ENCODE results near the gene LORICRIN.

Gene LORICRIN

DNA sequence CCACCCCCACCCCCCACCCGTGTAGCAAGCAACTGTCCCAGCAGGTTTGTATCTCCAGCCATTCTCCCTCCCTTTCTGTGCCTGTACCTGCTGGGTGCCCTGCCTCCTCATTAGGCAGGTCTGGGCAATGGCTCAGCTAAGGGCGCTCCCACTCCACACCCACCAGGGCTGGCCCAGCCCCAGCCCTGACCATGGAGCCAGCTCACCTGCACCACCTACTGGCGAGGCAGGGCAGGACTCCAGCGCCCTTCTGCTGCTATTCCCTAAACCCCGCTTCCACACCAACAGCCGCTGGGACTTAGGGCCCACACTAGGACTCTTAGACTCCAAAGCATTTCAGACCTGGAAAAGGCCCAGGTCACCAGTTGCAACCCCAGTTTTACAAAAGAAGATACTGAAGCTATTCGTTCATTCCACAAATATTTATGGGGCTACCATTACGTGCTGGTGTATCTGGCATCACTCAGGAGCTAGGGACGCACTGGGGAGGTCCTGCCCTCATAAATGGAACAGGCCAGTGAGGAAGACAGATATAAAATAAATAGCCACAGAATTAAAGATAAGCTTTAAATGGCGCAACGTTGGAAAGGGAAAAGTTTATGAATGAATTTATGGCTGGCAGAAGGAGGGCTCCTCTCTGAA is 29.3 kb downstream of the LORICRIN start:
- Histone ChIP-seq H3K79me2 (ENCODE audit: insufficient read depth, low read length) (no peaks in the 10 kb centered on the region), H3K9me2 (replicated peaks; ENCODE audit: insufficient read depth, low read length) (no peaks in the 10 kb centered on the region)

DNA sequence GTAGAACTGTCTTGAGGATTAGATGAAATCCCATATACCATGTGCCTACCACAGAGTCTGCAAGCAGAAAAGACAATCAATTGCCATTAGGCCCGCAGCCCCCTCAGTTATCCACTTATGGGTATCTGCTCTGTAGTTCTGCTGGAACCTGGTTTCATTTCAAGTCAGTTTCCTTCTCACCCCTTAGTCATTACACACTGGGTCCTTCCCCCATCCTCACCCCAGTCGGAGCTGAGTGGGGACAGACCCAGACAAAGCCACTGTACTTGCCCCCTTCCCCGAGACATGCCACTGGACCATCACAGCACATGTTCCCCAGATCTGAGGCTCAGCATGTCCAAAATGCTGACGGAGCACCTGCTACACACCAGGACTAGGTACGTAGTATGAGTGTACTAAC is 32.0 kb downstream of the LORICRIN start:
- Histone ChIP-seq H2AFZ (ENCODE audit: low read depth, low read length, severe bottlenecking) (no peak overlapping the region), H4K20me1 (ENCODE audit: low read depth, low read length) (no peaks in the 10 kb centered on the region), H3F3A (ENCODE audit: insufficient read depth) (no peaks in the 10 kb centered on the region), H3K79me2 (ENCODE audit: insufficient read depth, low read length) (no peaks in the 10 kb centered on the region), H3K9ac (ENCODE audit: low read length) (no peak overlapping the region), H3K4me2 (ENCODE audit: low read depth, low read length, poor library complexity, severe bottlenecking) (no peak overlapping the region), H3K36me3 (ENCODE audit: low read length) (no peaks in the 10 kb centered on the region), H3K4me3 (ENCODE audit: insufficient read depth, low read length, poor library complexity, severe bottlenecking) (no peak overlapping the region), H3K9me3 (ENCODE audit: insufficient read depth, low read length) (no peaks in the 10 kb centered on the region), H3K27ac (ENCODE audit: low read depth, low read length) (no peak overlapping the region), H3K27me3 (ENCODE audit: low read length) (no peaks in the 10 kb centered on the region), H3K9me2 (replicated peaks; ENCODE audit: insufficient read depth, low read length) (no peaks in the 10 kb centered on the region)
- TF ChIP-seq, protein P1, sequence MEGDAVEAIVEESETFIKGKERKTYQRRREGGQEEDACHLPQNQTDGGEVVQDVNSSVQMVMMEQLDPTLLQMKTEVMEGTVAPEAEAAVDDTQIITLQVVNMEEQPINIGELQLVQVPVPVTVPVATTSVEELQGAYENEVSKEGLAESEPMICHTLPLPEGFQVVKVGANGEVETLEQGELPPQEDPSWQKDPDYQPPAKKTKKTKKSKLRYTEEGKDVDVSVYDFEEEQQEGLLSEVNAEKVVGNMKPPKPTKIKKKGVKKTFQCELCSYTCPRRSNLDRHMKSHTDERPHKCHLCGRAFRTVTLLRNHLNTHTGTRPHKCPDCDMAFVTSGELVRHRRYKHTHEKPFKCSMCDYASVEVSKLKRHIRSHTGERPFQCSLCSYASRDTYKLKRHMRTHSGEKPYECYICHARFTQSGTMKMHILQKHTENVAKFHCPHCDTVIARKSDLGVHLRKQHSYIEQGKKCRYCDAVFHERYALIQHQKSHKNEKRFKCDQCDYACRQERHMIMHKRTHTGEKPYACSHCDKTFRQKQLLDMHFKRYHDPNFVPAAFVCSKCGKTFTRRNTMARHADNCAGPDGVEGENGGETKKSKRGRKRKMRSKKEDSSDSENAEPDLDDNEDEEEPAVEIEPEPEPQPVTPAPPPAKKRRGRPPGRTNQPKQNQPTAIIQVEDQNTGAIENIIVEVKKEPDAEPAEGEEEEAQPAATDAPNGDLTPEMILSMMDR (IDR thresholded peaks at IDR 0.05; ENCODE audit: insufficient read depth, low read length, poor library complexity, severe bottlenecking), result no peak

More for the DNA sequence above, 29.3 kb downstream of the LORICRIN start:
- Histone ChIP-seq H3K4me2 (ENCODE audit: low read depth, low read length, poor library complexity, severe bottlenecking) (no peak overlapping the region), H3K9ac (ENCODE audit: low read length) (no peak overlapping the region), H3K36me3 (ENCODE audit: low read length) (no peaks in the 10 kb centered on the region), H3K27ac (ENCODE audit: low read depth, low read length) (no peak overlapping the region), H3K9me3 (ENCODE audit: insufficient read depth, low read length) (no peaks in the 10 kb centered on the region), H4K20me1 (ENCODE audit: low read depth, low read length) (no peaks in the 10 kb centered on the region), H3K27me3 (ENCODE audit: low read length) (no peaks in the 10 kb centered on the region), H2AFZ (ENCODE audit: low read depth, low read length, severe bottlenecking) (no peak overlapping the region), H3F3A (ENCODE audit: insufficient read depth) (no peaks in the 10 kb centered on the region), H3K4me3 (ENCODE audit: insufficient read depth, low read length, poor library complexity, severe bottlenecking) (no peak overlapping the region)
- no peak for TF ChIP-seq EZH2phosphoT487 (conservative IDR thresholded peaks at IDR 0.05; ENCODE audit: low read length)
- TF ChIP-seq, protein P1 (IDR thresholded peaks at IDR 0.05; ENCODE audit: insufficient read depth, low read length, poor library complexity, severe bottlenecking), result peak; percentile 48

DNA sequence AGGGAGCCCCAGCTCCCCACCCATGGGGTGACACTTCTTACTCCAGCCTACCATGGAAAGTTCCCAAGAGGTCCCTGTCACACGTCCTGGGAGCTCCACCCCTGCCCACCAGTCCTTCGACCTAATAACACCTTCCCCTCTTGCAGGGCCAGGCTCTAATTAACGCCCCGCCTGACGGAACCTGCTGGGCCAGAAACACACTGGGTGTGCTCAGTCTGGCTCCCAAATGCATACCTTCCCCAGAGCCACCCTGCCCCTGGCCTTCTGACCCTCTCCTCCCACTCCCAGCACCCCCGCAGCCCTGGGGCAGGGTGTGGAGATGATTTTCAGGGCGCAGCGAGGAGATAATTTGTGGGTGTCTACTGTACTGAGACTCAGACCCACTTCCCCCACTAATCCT is 32.7 kb downstream of the LORICRIN start:
- Histone ChIP-seq H3K9me3 (ENCODE audit: insufficient read depth, low read length) (no peaks in the 10 kb centered on the region), H3K79me2 (ENCODE audit: insufficient read depth, low read length) (no peaks in the 10 kb centered on the region), H2AFZ (ENCODE audit: low read depth, low read length, severe bottlenecking) (no peak overlapping the region), H3K9ac (ENCODE audit: low read length) (no peak overlapping the region), H3K27ac (ENCODE audit: low read depth, low read length) (no peak overlapping the region), H3K27me3 (ENCODE audit: low read length) (no peaks in the 10 kb centered on the region), H3K4me3 (ENCODE audit: insufficient read depth, low read length, poor library complexity, severe bottlenecking) (no peak overlapping the region), H3K4me2 (ENCODE audit: low read depth, low read length, poor library complexity, severe bottlenecking) (no peak overlapping the region), H3K36me3 (ENCODE audit: low read length) (no peaks in the 10 kb centered on the region), H4K20me1 (ENCODE audit: low read depth, low read length) (no peaks in the 10 kb centered on the region), H3F3A (ENCODE audit: insufficient read depth) (no peaks in the 10 kb centered on the region), H3K9me2 (replicated peaks; ENCODE audit: insufficient read depth, low read length) (no peaks in the 10 kb centered on the region)
- TF ChIP-seq, protein P1 (IDR thresholded peaks at IDR 0.05; ENCODE audit: insufficient read depth, low read length, poor library complexity, severe bottlenecking), result no peak
- TF ChIP-seq EZH2phosphoT487 (conservative IDR thresholded peaks at IDR 0.05; ENCODE audit: low read length), result no peak

Measured in SU-DHL-6 (cell line).